H1 (cell line): ENCODE measurements around the gene NANOS2. TPM values are rescaled to one million over a fixed set of nuclear protein-coding genes. Genes with fewer than 3 reads are reported as not detected.

Experiments
- CTCF ChIA-PET: fragments of 300-600 bp; sonication (Branson Sonifier 250); formaldehyde crosslinking; loops from one replicate; lab custom pipeline; 2021; ENCODE audit not compliant: partially characterized antibody; lab: Charles Lee
- POLR2A ChIA-PET: fragments of 300-600 bp; sonication (Branson Sonifier 250); formaldehyde crosslinking; loops from one replicate; lab custom pipeline; 2021; ENCODE audit warnings: inconsistent platforms; ENCODE audit not compliant: partially characterized antibody; lab: Charles Lee
- DNase-seq, 2 experiments: peaks; one replicate each; pipeline versions ENCODE4 v3.0.0 to v3.0.0-alpha.2; 2010 to 2022; ENCODE audit warnings: low spot score in 2 of 2, low read depth in 1 of 2, mixed read lengths in 1 of 2
- FAIRE-seq: peaks from 2 replicates; lab custom pipeline; 2011; peaks lifted over from hg19 to GRCh38; lab: Jason Lieb, UNC
- H2AFZ ChIP-seq: 2 replicates; pipeline ENCODE4 v1.8.1; 2012; ENCODE audit warnings: low read length, inconsistent platforms
- H2AK5ac ChIP-seq: 2 replicates; pipeline ENCODE4 v1.6.1; 2013; ENCODE audit warnings: low read depth, low read length
- H2BK120ac ChIP-seq: replicated peaks from 2 replicates; pipeline ENCODE3; 2013; ENCODE audit warnings: low read depth, low read length, inconsistent platforms
- H2BK12ac ChIP-seq: 2 replicates; pipeline ENCODE4 v1.6.1; 2013; ENCODE audit warnings: low read depth, low read length
- H2BK15ac ChIP-seq: 2 replicates; pipeline ENCODE4 v1.6.1; 2013; ENCODE audit warnings: low read length
- H2BK20ac ChIP-seq: 2 replicates; pipeline ENCODE4 v1.6.1; 2013; ENCODE audit warnings: low read length
- H2BK5ac ChIP-seq: 2 replicates; pipeline ENCODE4 v1.6.1; 2013; ENCODE audit warnings: low read depth, low read length
- H3K14ac ChIP-seq: 2 replicates; pipeline ENCODE4 v1.6.1; 2013; ENCODE audit warnings: inconsistent platforms; ENCODE audit not compliant: insufficient read length
- H3K18ac ChIP-seq: 2 replicates; pipeline ENCODE4 v1.6.1; 2013; ENCODE audit warnings: low read length; ENCODE audit errors: extremely low read depth
- H3K23ac ChIP-seq: 2 replicates; pipeline ENCODE4 v1.6.1; 2013; ENCODE audit warnings: inconsistent platforms; ENCODE audit not compliant: insufficient read length
- H3K23me2 ChIP-seq: 2 replicates; pipeline ENCODE4 v1.6.1; 2013; ENCODE audit warnings: low read depth, low read length
- H3K27ac ChIP-seq: 2 replicates; pipeline ENCODE4 v1.6.1; 2011; ENCODE audit warnings: low read depth, low read length, inconsistent platforms
- H3K27me3 ChIP-seq, 4 experiments: replicated peaks in 1 of 4; 1 replicate in 1 of 4; 2 replicates in 3 of 4; pipeline versions ENCODE4 v1.6.1 to v1.8.1; 2011 to 2013; ENCODE audit warnings: low read length in 3 of 4, mild to moderate bottlenecking in 3 of 4, inconsistent platforms in 2 of 4, mixed read lengths in 2 of 4, moderate library complexity in 1 of 4; ENCODE audit not compliant: control insufficient read depth in 3 of 4, insufficient read depth in 3 of 4; ENCODE audit errors: extremely low read depth in 1 of 4
- H3K36me3 ChIP-seq, 4 experiments: 2 replicates each; pipeline versions ENCODE4 v1.6.1 to v1.8.1; 2011 to 2013; ENCODE audit warnings: mild to moderate bottlenecking in 4 of 4, low read length in 3 of 4, moderate library complexity in 2 of 4, control low read depth in 1 of 4, inconsistent platforms in 1 of 4; ENCODE audit not compliant: insufficient read depth in 4 of 4, control insufficient read depth in 2 of 4
- H3K4ac ChIP-seq: replicated peaks from 2 replicates; pipeline ENCODE3; 2013; ENCODE audit warnings: low read length, low read depth, mixed read lengths, inconsistent platforms; ENCODE audit not compliant: insufficient read length
- H3K4me1 ChIP-seq, 4 experiments: replicated peaks in 1 of 4; 1 replicate in 1 of 4; 2 replicates in 3 of 4; pipeline versions ENCODE4 v1.6.1 to v1.8.1; 2011 to 2013; ENCODE audit warnings: low read length in 3 of 4, inconsistent platforms in 2 of 4, mixed read lengths in 1 of 4; ENCODE audit not compliant: insufficient read depth in 4 of 4, control insufficient read depth in 3 of 4
- H3K4me2 ChIP-seq, 2 experiments: 2 replicates each; pipeline versions ENCODE4 v1.6.1 to v1.8.1; 2011 to 2013; ENCODE audit warnings: low read depth in 2 of 2, low read length in 2 of 2, control low read depth in 1 of 2, inconsistent platforms in 1 of 2, mild to moderate bottlenecking in 1 of 2; ENCODE audit not compliant: insufficient read depth in 1 of 2
- H3K4me3 ChIP-seq, 4 experiments: fragments of 200-600, 300-600 bp in 1 of 4; sonication (generic), shearing (Covaris generic), sonication (Bioruptor Twin) in 1 of 4; 2 replicates each; pipeline versions ENCODE4 v1.5.1 to v1.8.1; 2011 to 2016; ENCODE audit warnings: low read length in 4 of 4, low read depth in 3 of 4, control low read depth in 2 of 4, inconsistent platforms in 2 of 4, mild to moderate bottlenecking in 2 of 4, mixed read lengths in 1 of 4, moderate library complexity in 1 of 4; ENCODE audit not compliant: insufficient read depth in 2 of 4; ENCODE audit errors: extremely low read depth in 1 of 4
- H3K56ac ChIP-seq: replicated peaks from 2 replicates; pipeline ENCODE3; 2013; ENCODE audit warnings: low read depth, mild to moderate bottlenecking, mixed read lengths, low read length, inconsistent platforms; ENCODE audit not compliant: insufficient read length
- H3K79me1 ChIP-seq: 2 replicates; pipeline ENCODE4 v1.6.1; 2013; ENCODE audit warnings: low read depth, low read length, control low read depth
- H3K79me2 ChIP-seq, 2 experiments: 2 replicates each; pipeline versions ENCODE4 v1.6.1 to v1.8.1; 2012 to 2013; ENCODE audit warnings: low read length in 2 of 2, mild to moderate bottlenecking in 2 of 2, inconsistent platforms in 1 of 2; ENCODE audit not compliant: insufficient read depth in 2 of 2, control insufficient read depth in 1 of 2
- H3K9ac ChIP-seq, 4 experiments: replicated peaks in 1 of 4; 1 replicate in 1 of 4; 2 replicates in 3 of 4; pipeline versions ENCODE4 v1.6.1 to v1.8.1; 2011 to 2013; ENCODE audit warnings: low read depth in 3 of 4, low read length in 3 of 4, control low read depth in 2 of 4, mild to moderate bottlenecking in 2 of 4, moderate library complexity in 2 of 4, inconsistent platforms in 1 of 4; ENCODE audit errors: extremely low read depth in 1 of 4
- H3K9me3 ChIP-seq, 2 experiments: 2 replicates each; pipeline versions ENCODE4 v1.6.1 to v1.8.1; 2012 to 2013; ENCODE audit warnings: mild to moderate bottlenecking in 2 of 2, moderate library complexity in 2 of 2, control low read depth in 1 of 2, inconsistent platforms in 1 of 2, low read depth in 1 of 2, low read length in 1 of 2, mixed read lengths in 1 of 2; ENCODE audit not compliant: insufficient read depth in 2 of 2
- H4K20me1 ChIP-seq, 2 experiments: replicated peaks in 1 of 2; 2 replicates each; pipeline versions ENCODE3 to v1.8.1; 2011 to 2013; ENCODE audit warnings: inconsistent platforms in 2 of 2, low read length in 2 of 2, mild to moderate bottlenecking in 1 of 2; ENCODE audit not compliant: insufficient read depth in 2 of 2, control insufficient read depth in 1 of 2
- H4K5ac ChIP-seq: 2 replicates; pipeline ENCODE4 v1.6.1; 2013; ENCODE audit warnings: low read length, low read depth, mixed read lengths, inconsistent platforms; ENCODE audit not compliant: insufficient read length
- H4K8ac ChIP-seq: 2 replicates; pipeline ENCODE4 v1.8.0; 2013; ENCODE audit warnings: mild to moderate bottlenecking, moderate library complexity, low read length, inconsistent platforms; ENCODE audit not compliant: insufficient read depth; ENCODE audit errors: extremely low read depth
- H4K91ac ChIP-seq: replicated peaks from 2 replicates; pipeline ENCODE3; 2013; ENCODE audit warnings: low read length, mixed read lengths, inconsistent platforms; ENCODE audit not compliant: insufficient read length
- BACH1 ChIP-seq: IDR thresholded peaks from 2 replicates; pipeline ENCODE4 v1.6.1; 2012; ENCODE audit warnings: low read length, improper control_type of control experiment
- CHD2 ChIP-seq: IDR thresholded peaks from 2 replicates; pipeline ENCODE4 v1.6.1; 2012; ENCODE audit warnings: low read length, improper control_type of control experiment
- GABPA ChIP-seq: IDR thresholded peaks from 2 replicates; pipeline ENCODE4 v1.6.1; 2011; ENCODE audit warnings: mild to moderate bottlenecking, low read length, moderate library complexity, borderline replicate concordance; ENCODE audit not compliant: insufficient read depth
- PHF8 ChIP-seq: fragments of 200-600 bp; sonication (generic); conservative IDR thresholded peaks from 2 replicates; pipeline ENCODE4 v1.7.1; 2012; ENCODE audit warnings: low read depth, mild to moderate bottlenecking, inconsistent platforms, low read length, moderate library complexity
- RBBP5 ChIP-seq: IDR thresholded peaks from 2 replicates; pipeline ENCODE4 v1.7.1; 2012; ENCODE audit warnings: low read depth, mild to moderate bottlenecking, inconsistent platforms, low read length, moderate library complexity, borderline replicate concordance
- RNF2 ChIP-seq: fragments of 200-900, 300-1000 bp; sonication (generic); IDR thresholded peaks from 2 replicates; pipeline ENCODE4 v1.7.1; 2016; ENCODE audit warnings: borderline replicate concordance, low read depth, mild to moderate bottlenecking, antibody characterized with exemption, low read length; ENCODE audit not compliant: poor library complexity, severe bottlenecking; ENCODE audit errors: missing control alignments
- SP1 ChIP-seq: IDR thresholded peaks from 2 replicates; pipeline ENCODE4 v1.6.1; 2011; ENCODE audit warnings: low read depth, low read length
- SP4 ChIP-seq: IDR thresholded peaks from 2 replicates; pipeline ENCODE4 v1.6.1; 2012; ENCODE audit warnings: low read length, inconsistent platforms
- SUZ12 ChIP-seq: fragments of 200-600 bp; sonication (generic); IDR thresholded peaks from 2 replicates; pipeline ENCODE4 v1.6.1; 2012; ENCODE audit warnings: mild to moderate bottlenecking, inconsistent platforms, low read length, moderate library complexity, mixed read lengths
- YY1 ChIP-seq: IDR thresholded peaks from 2 replicates; pipeline ENCODE4 v1.6.1; 2011; ENCODE audit warnings: low read depth, mild to moderate bottlenecking, low read length
- WGBS, 2 experiments: shearing (Covaris generic) in 1 of 2; methylation state at CpG; one replicate each; pipeline versions ENCODE4 v1.1.6 to v1.1.7; 2013 to 2015; ENCODE audit warnings: low lambda C conversion rate in 2 of 2, mixed read lengths in 2 of 2, inconsistent platforms in 1 of 2, low coverage in 1 of 2, missing lambda C conversion rate in 1 of 2; ENCODE audit not compliant: insufficient replicate concordance in 2 of 2, insufficient coverage in 1 of 2, insufficient read length in 1 of 2; ENCODE audit errors: extremely low coverage in 1 of 2, missing lambda C conversion rate in 1 of 2; 5-methylcytosine and 5-hydroxymethylcytosine counted together
- polyA plus RNA-seq, 7 experiments: library from polyadenylated mRNA; depleted of rRNA in 3 of 7; stranded (reverse) in 5 of 7; unstranded in 2 of 7; fragments of >200 nt in 5 of 7; fragments of 200-250 nt in 2 of 7; gene quantifications; 1 replicate in 5 of 7; 2 replicates in 1 of 7; 4 replicates in 1 of 7; pipeline versions ENCODE4 v1.2.1 to v1.2.3, GENCODE V29; 2011 to 2013; ENCODE audit warnings: missing spikeins in 2 of 7, mixed read lengths in 2 of 7
- total RNA-seq: library from RNA; stranded (reverse); fragmentation: NEBNext Ultra II Directional; extraction: Animal tissue kit (Norgen Biotek cat#: 25700); gene quantifications from 2 replicates; pipeline ENCODE4 v1.2.1, GENCODE V29; 2021

NANOS2 gene
- total and polyA plus RNA-seq, 2 of the 8 experiments (the other 6 are each of a cell fraction or from before 2014, with no cell fraction given) = 0.20 TPM; not detected in 1

- Histone ChIP-seq H3K9ac (0 out of 7 replicates have a peak overlapping the region, but pooled peaks of 2 of the 4 experiments have one; percentile 3 to 34), H3K27ac (peak overlapping the region; percentile 53), H2BK5ac (peak overlapping the region; percentile 68), H3K4me1 (peaks cover 0 to 3% (median 0%) of the 10 kb centered on the region in 4 experiments; a peak in 3 of 7 replicates), H2BK12ac (no peak overlapping the region; the same call in 1 of the 2 replicates), H3K14ac (no peak overlapping the region), H2BK120ac (no peak overlapping the region), H2AK5ac (no peak overlapping the region), H3K79me2 (no peaks in the 10 kb centered on the region), H4K20me1 (peaks cover 0 to 2% of the 10 kb centered on the region in 2 experiments), H3K36me3 (no peaks in the 10 kb centered on the region), H2AFZ (peak overlapping the region; percentile 93; the same call in 1 of the 2 replicates), H3K4me3 (peak overlapping the region; percentile 55 to 75 (median 71)), H2BK15ac (no peak overlapping the region), H3K9me3 (no peaks in the 10 kb centered on the region), H3K18ac (no peak overlapping the region; the same call in 1 of the 2 replicates), H3K4ac (no peak overlapping the region), H3K27me3 (no peaks in the 10 kb centered on the region), H2BK20ac (no peak overlapping the region), H4K8ac (no peak overlapping the region), H3K56ac (no peak overlapping the region), H4K5ac (peak overlapping the region; percentile 46), H3K23me2 (peaks cover 6% of the 10 kb centered on the region), H3K23ac (no peak overlapping the region), H4K91ac (no peak overlapping the region), H3K79me1 (no peaks in the 10 kb centered on the region), H3K4me2 (peak overlapping the region; percentile 87 to 94)
- POLR2A ChIA-PET = interaction anchor here (0.6 to 3.5 kb wide), 12 partner anchors 8 to 160 kb away, joined by 3 to 18 read pairs (median 3); partner anchors contain the start of genes DMWD, MYPOP and NOVA2
- 2% methylated on average over 42 of the region's 43 CpGs; no CpG with 5 or more reads in 1 of the 2 experiments for WGBS, 2 experiments
- FAIRE-seq (peak; percentile 65), DNase-seq (peak; percentile 81 to 96)
- CTCF ChIA-PET = interaction anchor here (0.6 to 2.2 kb wide), 8 partner anchors 9 to 393 kb away, joined by 3 to 7 read pairs (median 4); partner anchors contain the start of gene CCDC61
- TF ChIP-seq YY1 = peak; percentile 62; the same call in 1 of the 2 replicates
- no peak for TF ChIP-seq BACH1
- TF ChIP-seq RBBP5 = 0 out of 2 replicates have a peak, but pooled peaks have one; percentile 48
- no peak for TF ChIP-seq RNF2
- TF ChIP-seq PHF8 = peak; percentile 8; the same call in 1 of the 2 replicates
- TF ChIP-seq SP4 = no peak
- TF ChIP-seq GABPA = peak; percentile 88
- TF ChIP-seq SP1 = no peak
- no peak for TF ChIP-seq SUZ12
- 0 out of 2 replicates have a peak, but pooled peaks have one; percentile 7 for TF ChIP-seq CHD2
Measured at GRCh38 chr19:45952686-45953505, 38.3 kb upstream of the NANOS2 start.
